ENCODE measurements around the gene ST6GAL1. TPM values are rescaled to one million over a fixed set of nuclear protein-coding genes. Genes with fewer than 3 reads are reported as not detected.

The ST6GAL1 gene
- total RNA-seq, 2 donors from 2014 or later, result 57.2 to 81.8 TPM

DNA sequence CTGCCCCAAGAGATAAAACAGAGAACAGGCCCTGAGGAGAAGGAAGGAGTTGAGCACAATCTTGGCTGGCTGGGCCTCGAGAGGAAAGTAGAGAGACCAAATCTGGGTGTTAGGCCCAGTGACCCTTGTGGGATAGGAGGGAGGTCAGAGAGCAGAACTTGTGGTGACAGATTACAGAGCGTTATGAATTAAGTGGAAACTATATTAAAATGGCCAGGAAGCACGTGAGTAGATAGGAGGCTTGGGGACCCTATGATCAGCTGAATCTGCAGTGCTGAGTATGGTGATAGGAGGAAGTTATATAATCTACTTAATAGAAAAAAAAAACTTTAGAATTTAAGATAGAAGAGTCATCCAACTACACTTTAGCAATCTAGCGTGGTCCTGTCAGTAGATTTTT lies 30.0 kb downstream of the ST6GAL1 start:
- no peaks in the 10 kb centered on the region for H3K4me1 ChIP-seq
- no peak overlapping the region for H3K27ac ChIP-seq
- TF ChIP-seq, protein P1, sequence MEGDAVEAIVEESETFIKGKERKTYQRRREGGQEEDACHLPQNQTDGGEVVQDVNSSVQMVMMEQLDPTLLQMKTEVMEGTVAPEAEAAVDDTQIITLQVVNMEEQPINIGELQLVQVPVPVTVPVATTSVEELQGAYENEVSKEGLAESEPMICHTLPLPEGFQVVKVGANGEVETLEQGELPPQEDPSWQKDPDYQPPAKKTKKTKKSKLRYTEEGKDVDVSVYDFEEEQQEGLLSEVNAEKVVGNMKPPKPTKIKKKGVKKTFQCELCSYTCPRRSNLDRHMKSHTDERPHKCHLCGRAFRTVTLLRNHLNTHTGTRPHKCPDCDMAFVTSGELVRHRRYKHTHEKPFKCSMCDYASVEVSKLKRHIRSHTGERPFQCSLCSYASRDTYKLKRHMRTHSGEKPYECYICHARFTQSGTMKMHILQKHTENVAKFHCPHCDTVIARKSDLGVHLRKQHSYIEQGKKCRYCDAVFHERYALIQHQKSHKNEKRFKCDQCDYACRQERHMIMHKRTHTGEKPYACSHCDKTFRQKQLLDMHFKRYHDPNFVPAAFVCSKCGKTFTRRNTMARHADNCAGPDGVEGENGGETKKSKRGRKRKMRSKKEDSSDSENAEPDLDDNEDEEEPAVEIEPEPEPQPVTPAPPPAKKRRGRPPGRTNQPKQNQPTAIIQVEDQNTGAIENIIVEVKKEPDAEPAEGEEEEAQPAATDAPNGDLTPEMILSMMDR (IDR thresholded peaks at IDR 0.05), result no peak
- H3K9ac ChIP-seq (ENCODE audit: low read depth in 2 of 2, low read length in 2 of 2), result no peak overlapping the region
- no peak for DNase-seq
- H3K9me3 ChIP-seq, result no peaks in the 10 kb centered on the region
- intact Hi-C loops (cut with DNase I), result no loop called here
- no peaks in the 10 kb centered on the region for H3K27me3 ChIP-seq
- H3K4me3 ChIP-seq, result no peak overlapping the region
- H3K36me3 ChIP-seq, result no peaks in the 10 kb centered on the region

DNA sequence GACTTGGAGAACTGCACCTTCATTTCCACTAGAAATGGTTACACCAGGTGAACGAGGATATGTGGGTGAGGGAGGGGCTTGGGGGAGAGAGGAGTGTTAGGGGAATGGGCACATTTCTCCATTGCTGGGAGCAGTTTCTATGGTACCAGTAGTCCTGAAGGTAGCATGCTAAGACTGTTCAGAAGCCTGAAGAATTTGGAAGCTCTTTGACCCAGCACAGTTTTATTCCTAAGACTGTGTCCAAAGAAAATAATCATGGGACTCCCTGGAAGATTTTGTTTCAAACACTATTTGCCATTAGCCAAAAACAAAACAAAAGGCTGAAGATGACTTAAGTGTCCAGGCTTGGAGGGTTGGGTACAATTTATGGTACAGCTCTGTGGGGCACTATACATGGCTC lies 32.1 kb downstream of the ST6GAL1 start:
- no peaks in the 10 kb centered on the region for H3K4me1 ChIP-seq
- H3K27me3 ChIP-seq, result no peaks in the 10 kb centered on the region
- no peak overlapping the region for H3K9ac ChIP-seq (ENCODE audit: low read depth in 2 of 2, low read length in 2 of 2)
- no peak overlapping the region for H3K27ac ChIP-seq
- TF ChIP-seq, protein P1 (IDR thresholded peaks at IDR 0.05), result no peak
- intact Hi-C loops (cut with DNase I), result no loop called here
- H3K4me3 ChIP-seq, result no peak overlapping the region
- H3K9me3 ChIP-seq, result no peaks in the 10 kb centered on the region
- no peaks in the 10 kb centered on the region for H3K36me3 ChIP-seq
- no peak for DNase-seq

DNA sequence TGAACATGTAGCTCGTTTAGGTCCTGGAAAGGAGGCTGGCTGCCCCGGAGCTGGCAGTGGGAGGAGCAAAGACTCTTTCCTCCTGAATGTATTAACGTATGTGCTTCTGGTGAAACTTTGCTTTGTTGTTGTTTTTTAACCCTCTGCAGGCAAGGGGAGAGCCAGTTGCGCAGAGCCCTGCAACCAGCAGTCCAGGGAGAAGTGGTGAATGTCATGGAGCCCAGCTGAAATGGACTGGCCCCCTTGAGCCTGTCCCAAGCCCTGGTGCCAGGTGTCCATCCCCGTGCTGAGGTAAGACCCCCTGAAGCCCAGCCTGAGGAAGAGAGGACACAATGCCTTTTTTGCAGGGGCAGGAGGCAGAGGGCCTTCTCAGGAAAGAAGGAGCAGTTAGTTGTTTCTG lies 33.3 kb downstream of the ST6GAL1 start:
- H3K36me3 ChIP-seq, result no peaks in the 10 kb centered on the region
- H3K9ac ChIP-seq (ENCODE audit: low read depth in 2 of 2, low read length in 2 of 2), result no peak overlapping the region
- no peaks in the 10 kb centered on the region for H3K9me3 ChIP-seq
- TF ChIP-seq, protein P1 (IDR thresholded peaks at IDR 0.05), result no peak
- H3K27ac ChIP-seq, result no peak overlapping the region
- intact Hi-C loops (cut with DNase I), result no loop called here
- no peak for DNase-seq
- H3K4me1 ChIP-seq, result no peaks in the 10 kb centered on the region
- H3K27me3 ChIP-seq, result no peaks in the 10 kb centered on the region
- no peak overlapping the region for H3K4me3 ChIP-seq

DNA sequence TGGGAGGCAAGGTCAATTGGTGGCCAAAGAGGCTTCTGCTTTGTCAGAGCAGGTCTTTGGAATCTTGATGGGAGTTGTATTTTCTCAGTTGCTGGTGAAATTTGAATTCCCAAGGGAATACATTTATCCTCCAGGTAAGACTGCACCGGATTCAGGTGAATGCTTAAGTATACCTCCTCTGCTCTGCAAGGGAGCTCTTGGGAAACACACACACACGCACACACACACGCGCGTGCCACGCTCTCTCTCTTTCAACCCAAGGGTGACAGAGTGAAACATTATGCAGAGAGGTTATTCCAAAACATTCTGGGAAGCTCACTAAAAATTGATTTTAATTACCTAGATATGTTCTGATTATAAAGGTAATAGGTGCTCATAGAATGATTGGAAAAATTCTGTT lies 33.7 kb downstream of the ST6GAL1 start:
- H3K27me3 ChIP-seq, result no peaks in the 10 kb centered on the region
- no peak for DNase-seq
- intact Hi-C loops (cut with DNase I), result no loop called here
- H3K4me1 ChIP-seq, result no peaks in the 10 kb centered on the region
- H3K27ac ChIP-seq, result no peak overlapping the region
- no peak overlapping the region for H3K9ac ChIP-seq (ENCODE audit: low read depth in 2 of 2, low read length in 2 of 2)
- no peaks in the 10 kb centered on the region for H3K36me3 ChIP-seq
- H3K4me3 ChIP-seq, result no peak overlapping the region
- no peaks in the 10 kb centered on the region for H3K9me3 ChIP-seq
- TF ChIP-seq, protein P1 (IDR thresholded peaks at IDR 0.05), result no peak

DNA sequence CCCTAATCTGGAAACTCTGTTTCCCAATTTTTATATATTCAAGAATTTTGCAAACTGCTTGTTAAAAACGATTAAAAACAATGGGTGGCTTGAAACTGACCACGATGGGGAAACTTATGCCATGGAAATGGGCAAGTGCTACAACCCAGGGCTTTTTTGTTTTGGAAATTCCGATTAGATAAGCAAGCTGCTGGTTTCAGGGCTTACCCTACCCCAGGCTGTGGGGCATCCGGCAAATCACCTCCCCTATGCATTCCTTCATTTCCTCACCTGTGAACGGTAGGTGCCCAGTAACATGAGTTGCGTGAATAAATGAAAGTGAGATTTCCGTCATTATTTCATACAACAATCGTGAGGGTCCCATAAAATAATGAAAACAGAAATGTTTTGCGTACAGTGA lies 34.3 kb downstream of the ST6GAL1 start:
- no peak for DNase-seq
- no peaks in the 10 kb centered on the region for H3K4me1 ChIP-seq
- intact Hi-C loops (cut with DNase I), result no loop called here
- H3K9me3 ChIP-seq, result no peaks in the 10 kb centered on the region
- TF ChIP-seq, protein P1 (IDR thresholded peaks at IDR 0.05), result no peak
- no peaks in the 10 kb centered on the region for H3K36me3 ChIP-seq
- H3K9ac ChIP-seq (ENCODE audit: low read depth in 2 of 2, low read length in 2 of 2), result no peak overlapping the region
- no peak overlapping the region for H3K27ac ChIP-seq
- H3K4me3 ChIP-seq, result no peak overlapping the region
- no peaks in the 10 kb centered on the region for H3K27me3 ChIP-seq

Data from colonic mucosa (tissue), 4 donors.